ENCODE results near the gene HDAC10. TPM values are rescaled to one million over a fixed set of nuclear protein-coding genes. Genes with fewer than 3 reads are reported as not detected.
"Not testable (repeated sequence)": the region's sequence is repeated elsewhere in the genome, so short reads cannot be mapped to it uniquely, and the experiment has no call there.

HDAC10 gene
- total RNA-seq, 4 donors from 2014 or later: 41.2 to 105 (median 55.4) TPM

GRCh38 chr22:50207383-50208140 is 43.5 kb downstream of the HDAC10 start:
- Histone ChIP-seq H3K27ac (peak overlapping the region in 1 of 4 donors; percentile 64), H3K9me3 (no peaks in the 10 kb centered on the region), H3K4me1 (peaks cover 0 to 50% (median 4%) of the 10 kb centered on the region in 4 donors), H3K4me3 (no peak overlapping the region), H3K36me3 (peaks cover 4 to 78% (median 11%) of the 10 kb centered on the region in 3 donors), H3K27me3 (no peaks in the 10 kb centered on the region)
- no peak for DNase-seq (ENCODE audit: low spot score in 2 of 2)
- WGBS, 2 donors: 72 to 73% methylated on average over 21 to 23 of the region's 23 CpGs
- TF ChIP-seq, protein P1, sequence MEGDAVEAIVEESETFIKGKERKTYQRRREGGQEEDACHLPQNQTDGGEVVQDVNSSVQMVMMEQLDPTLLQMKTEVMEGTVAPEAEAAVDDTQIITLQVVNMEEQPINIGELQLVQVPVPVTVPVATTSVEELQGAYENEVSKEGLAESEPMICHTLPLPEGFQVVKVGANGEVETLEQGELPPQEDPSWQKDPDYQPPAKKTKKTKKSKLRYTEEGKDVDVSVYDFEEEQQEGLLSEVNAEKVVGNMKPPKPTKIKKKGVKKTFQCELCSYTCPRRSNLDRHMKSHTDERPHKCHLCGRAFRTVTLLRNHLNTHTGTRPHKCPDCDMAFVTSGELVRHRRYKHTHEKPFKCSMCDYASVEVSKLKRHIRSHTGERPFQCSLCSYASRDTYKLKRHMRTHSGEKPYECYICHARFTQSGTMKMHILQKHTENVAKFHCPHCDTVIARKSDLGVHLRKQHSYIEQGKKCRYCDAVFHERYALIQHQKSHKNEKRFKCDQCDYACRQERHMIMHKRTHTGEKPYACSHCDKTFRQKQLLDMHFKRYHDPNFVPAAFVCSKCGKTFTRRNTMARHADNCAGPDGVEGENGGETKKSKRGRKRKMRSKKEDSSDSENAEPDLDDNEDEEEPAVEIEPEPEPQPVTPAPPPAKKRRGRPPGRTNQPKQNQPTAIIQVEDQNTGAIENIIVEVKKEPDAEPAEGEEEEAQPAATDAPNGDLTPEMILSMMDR (IDR thresholded peaks at IDR 0.05): no peak
- TF ChIP-seq EP300 (IDR thresholded peaks at IDR 0.05): no peak
- no peak for TF ChIP-seq POLR2A (IDR thresholded peaks at IDR 0.05)

DNA sequence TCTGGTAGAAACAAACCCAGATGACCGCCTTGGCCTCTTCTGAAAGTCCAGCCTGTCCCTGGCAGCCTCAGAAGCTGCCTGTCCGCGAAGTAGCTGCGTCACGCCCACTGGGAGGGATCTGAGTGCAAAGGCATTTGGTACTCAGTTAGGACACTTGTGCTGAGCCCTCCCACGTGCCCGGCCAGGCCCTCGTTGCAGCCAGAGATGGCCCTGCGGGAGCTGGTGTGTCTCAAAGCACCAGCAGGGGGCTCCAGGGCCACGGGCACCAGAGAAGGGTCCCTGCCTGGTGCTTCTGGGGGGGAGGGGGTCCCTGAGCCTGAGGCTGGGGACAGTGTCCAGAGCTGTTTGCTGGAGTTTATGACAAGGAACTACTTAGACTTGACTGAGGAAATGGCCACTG is 44.5 kb downstream of the HDAC10 start:
- 26 to 43% methylated on average over 5 to 10 of the region's 10 CpGs for WGBS, 2 donors
- Histone ChIP-seq H3K4me3 (no peak overlapping the region), H3K27ac (peak overlapping the region in 1 of 4 donors; percentile 64), H3K27me3 (no peaks in the 10 kb centered on the region), H3K4me1 (peaks cover 0 to 59% (median 13%) of the 10 kb centered on the region in 4 donors), H3K36me3 (peaks cover 2 to 68% (median 11%) of the 10 kb centered on the region in 3 donors), H3K9me3 (no peaks in the 10 kb centered on the region)
- no peak for DNase-seq (ENCODE audit: low spot score in 2 of 2)
- TF ChIP-seq POLR2A (IDR thresholded peaks at IDR 0.05): no peak
- TF ChIP-seq, protein P1 (IDR thresholded peaks at IDR 0.05): peak in 4 of 5 experiments; percentile 27 to 42 (median 34)
- TF ChIP-seq EP300 (IDR thresholded peaks at IDR 0.05): peak in 1 of 2 donors; percentile 9

DNA sequence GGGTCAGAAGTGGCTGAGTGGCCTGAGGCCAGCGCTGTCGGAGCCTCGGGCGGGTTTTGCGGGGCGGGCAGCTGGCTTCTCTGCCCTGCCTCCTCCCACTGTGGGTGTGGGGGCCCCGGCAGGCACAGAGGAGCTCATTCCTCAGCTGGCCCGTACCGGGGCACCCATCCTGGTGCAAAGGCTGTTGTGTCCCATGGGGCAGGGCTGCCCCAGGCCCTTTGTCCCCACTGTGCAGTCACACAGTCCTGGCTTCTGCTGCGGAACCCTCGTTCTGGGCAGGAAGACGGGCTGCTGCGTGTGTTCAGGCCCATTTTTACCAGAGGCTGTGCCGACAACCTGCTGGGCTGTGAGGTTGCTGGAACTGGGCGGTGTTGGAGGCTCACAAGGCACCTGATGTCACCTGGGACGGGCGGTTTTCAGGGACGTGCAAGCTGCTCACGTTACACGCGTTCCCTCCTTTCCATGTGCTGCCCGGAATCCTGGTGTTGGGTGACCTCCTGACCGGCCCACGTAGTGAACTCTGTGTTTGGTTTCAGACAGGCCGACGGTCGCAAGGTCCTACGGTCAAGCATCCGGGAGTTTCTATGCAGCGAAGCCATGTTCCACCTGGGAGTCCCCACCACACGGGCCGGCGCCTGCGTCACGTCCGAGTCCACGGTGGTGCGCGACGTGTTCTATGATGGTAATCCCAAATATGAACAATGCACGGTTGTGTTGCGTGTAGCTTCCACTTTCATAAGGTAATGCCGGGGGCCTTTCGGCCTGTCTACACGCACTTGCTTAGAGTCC is 45.1 kb downstream of the HDAC10 start:
- Histone ChIP-seq H3K4me3 (no peak overlapping the region), H3K9me3 (no peaks in the 10 kb centered on the region), H3K27me3 (no peaks in the 10 kb centered on the region), H3K4me1 (peaks cover 0 to 60% (median 14%) of the 10 kb centered on the region in 4 donors), H3K27ac (peak overlapping the region in 2 of 4 donors; percentile 34 to 64), H3K36me3 (peaks cover 2 to 62% (median 8%) of the 10 kb centered on the region in 3 donors)
- WGBS, 2 donors: 82 to 88% methylated on average over 36 to 43 of the region's 45 CpGs
- no peak for TF ChIP-seq EP300 (IDR thresholded peaks at IDR 0.05)
- TF ChIP-seq, protein P1 (IDR thresholded peaks at IDR 0.05): no peak
- TF ChIP-seq POLR2A (IDR thresholded peaks at IDR 0.05): no peak
- no peak for DNase-seq (ENCODE audit: low spot score in 2 of 2)

DNA sequence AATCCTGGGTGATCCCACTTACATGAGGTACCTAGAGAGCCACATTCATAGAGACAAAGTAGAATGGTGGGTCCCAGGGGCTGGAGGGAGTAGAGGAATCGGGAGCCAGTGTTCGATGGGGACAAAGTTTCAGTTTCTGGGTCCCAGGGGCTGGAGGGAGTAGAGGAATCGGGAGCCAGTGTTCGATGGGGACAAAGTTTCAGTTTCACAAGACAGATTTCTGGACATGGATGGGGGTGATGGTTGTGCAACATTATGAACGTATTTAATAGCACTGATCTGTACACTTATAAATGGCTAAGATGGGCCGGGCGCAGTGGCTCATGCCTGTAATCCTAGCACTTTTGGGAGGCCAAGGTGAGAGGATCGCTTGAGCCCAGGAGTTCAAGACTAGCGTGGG is 46.1 kb downstream of the HDAC10 start:
- H3K27ac ChIP-seq: peak overlapping the region in 1 of 4 donors; percentile 64
- H3K36me3 ChIP-seq: peaks cover 0 to 52% (median 2%) of the 10 kb centered on the region in 3 donors
- H3K9me3 ChIP-seq; H3K4me3 ChIP-seq; DNase-seq (ENCODE audit: low spot score in 2 of 2); H3K27me3 ChIP-seq: not testable (repeated sequence)
- WGBS, 2 donors: 88 to 89% methylated on average over 9 of the region's 9 CpGs
- H3K4me1 ChIP-seq: peaks cover 0 to 62% (median 16%) of the 10 kb centered on the region in 4 donors

GRCh38 chr22:50204571-50204970 is 46.5 kb downstream of the HDAC10 start:
- TF ChIP-seq EP300 (IDR thresholded peaks at IDR 0.05) (no peak), POLR2A (IDR thresholded peaks at IDR 0.05) (no peak)
- TF ChIP-seq, protein P1 (IDR thresholded peaks at IDR 0.05): no peak
- peak overlapping the region in 1 of 4 donors; percentile 64 for H3K27ac ChIP-seq
- 88 to 92% methylated on average over 7 of the region's 7 CpGs for WGBS, 2 donors

More at GRCh38 chr22:50204571-50204970, 46.5 kb downstream of the HDAC10 start:
- H3K4me1 ChIP-seq: peaks cover 0 to 62% (median 21%) of the 10 kb centered on the region in 4 donors
- H3K9me3 ChIP-seq: no peaks in the 10 kb centered on the region
- H3K4me3 ChIP-seq: no peak overlapping the region
- DNase-seq (ENCODE audit: low spot score in 2 of 2): no peak
- peaks cover 0 to 51% (median 2%) of the 10 kb centered on the region in 3 donors for H3K36me3 ChIP-seq
- H3K27me3 ChIP-seq: no peaks in the 10 kb centered on the region

Measured in tibial nerve (tissue), 4 donors.